HL-60 (cell line): Measurements from ENCODE around the gene ZNF672.

Experiments used
- GABPA ChIP-seq: IDR thresholded peaks from 2 replicates; pipeline ENCODE4 v1.6.1; 2012; ENCODE audit warnings: low read depth
- POLR2AphosphoS5 ChIP-seq: IDR thresholded peaks from 2 replicates; pipeline ENCODE4 v1.6.1; 2012; ENCODE audit warnings: low read depth
- SPI1 ChIP-seq: IDR thresholded peaks from 2 replicates; pipeline ENCODE4 v1.6.1; 2012; ENCODE audit warnings: low read depth, mild to moderate bottlenecking, borderline replicate concordance
- TF ChIP-seq, protein P1 (sequence below): IDR thresholded peaks from one replicate; pipeline ENCODE4 v1.5.1; 2011; ENCODE audit warnings: low read length, control low read depth, inconsistent platforms; ENCODE audit not compliant: insufficient read depth
- TF ChIP-seq, protein P2 (sequence below): IDR thresholded peaks from 2 replicates; pipeline ENCODE4 v1.6.1; 2012; ENCODE audit warnings: low read depth; ENCODE audit not compliant: insufficient replicate concordance

DNA sequence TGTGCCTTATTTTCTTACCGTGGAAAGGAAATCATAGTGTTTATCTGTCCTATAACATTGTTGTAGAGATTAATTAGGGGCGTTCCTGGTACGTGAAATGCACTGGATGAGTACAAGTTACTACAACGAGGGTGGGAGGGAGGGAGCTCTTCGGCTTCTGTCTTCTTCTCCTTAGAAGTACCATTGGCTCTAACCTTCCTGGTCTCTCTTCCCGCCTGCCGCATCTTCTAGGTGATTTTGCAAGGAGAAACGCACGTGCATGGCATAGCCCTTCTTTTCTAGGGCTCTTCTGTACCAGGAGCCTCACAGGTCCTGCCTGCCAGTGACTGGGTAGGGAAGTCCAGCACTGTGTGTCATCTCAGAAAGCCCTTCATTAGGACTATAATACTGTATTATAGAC is 29.1 kb upstream of the ZNF672 start:
- TF ChIP-seq, protein P1, sequence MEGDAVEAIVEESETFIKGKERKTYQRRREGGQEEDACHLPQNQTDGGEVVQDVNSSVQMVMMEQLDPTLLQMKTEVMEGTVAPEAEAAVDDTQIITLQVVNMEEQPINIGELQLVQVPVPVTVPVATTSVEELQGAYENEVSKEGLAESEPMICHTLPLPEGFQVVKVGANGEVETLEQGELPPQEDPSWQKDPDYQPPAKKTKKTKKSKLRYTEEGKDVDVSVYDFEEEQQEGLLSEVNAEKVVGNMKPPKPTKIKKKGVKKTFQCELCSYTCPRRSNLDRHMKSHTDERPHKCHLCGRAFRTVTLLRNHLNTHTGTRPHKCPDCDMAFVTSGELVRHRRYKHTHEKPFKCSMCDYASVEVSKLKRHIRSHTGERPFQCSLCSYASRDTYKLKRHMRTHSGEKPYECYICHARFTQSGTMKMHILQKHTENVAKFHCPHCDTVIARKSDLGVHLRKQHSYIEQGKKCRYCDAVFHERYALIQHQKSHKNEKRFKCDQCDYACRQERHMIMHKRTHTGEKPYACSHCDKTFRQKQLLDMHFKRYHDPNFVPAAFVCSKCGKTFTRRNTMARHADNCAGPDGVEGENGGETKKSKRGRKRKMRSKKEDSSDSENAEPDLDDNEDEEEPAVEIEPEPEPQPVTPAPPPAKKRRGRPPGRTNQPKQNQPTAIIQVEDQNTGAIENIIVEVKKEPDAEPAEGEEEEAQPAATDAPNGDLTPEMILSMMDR = no peak
- TF ChIP-seq, protein P2, sequence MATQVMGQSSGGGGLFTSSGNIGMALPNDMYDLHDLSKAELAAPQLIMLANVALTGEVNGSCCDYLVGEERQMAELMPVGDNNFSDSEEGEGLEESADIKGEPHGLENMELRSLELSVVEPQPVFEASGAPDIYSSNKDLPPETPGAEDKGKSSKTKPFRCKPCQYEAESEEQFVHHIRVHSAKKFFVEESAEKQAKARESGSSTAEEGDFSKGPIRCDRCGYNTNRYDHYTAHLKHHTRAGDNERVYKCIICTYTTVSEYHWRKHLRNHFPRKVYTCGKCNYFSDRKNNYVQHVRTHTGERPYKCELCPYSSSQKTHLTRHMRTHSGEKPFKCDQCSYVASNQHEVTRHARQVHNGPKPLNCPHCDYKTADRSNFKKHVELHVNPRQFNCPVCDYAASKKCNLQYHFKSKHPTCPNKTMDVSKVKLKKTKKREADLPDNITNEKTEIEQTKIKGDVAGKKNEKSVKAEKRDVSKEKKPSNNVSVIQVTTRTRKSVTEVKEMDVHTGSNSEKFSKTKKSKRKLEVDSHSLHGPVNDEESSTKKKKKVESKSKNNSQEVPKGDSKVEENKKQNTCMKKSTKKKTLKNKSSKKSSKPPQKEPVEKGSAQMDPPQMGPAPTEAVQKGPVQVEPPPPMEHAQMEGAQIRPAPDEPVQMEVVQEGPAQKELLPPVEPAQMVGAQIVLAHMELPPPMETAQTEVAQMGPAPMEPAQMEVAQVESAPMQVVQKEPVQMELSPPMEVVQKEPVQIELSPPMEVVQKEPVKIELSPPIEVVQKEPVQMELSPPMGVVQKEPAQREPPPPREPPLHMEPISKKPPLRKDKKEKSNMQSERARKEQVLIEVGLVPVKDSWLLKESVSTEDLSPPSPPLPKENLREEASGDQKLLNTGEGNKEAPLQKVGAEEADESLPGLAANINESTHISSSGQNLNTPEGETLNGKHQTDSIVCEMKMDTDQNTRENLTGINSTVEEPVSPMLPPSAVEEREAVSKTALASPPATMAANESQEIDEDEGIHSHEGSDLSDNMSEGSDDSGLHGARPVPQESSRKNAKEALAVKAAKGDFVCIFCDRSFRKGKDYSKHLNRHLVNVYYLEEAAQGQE = no peak
- TF ChIP-seq SPI1 = no peak
- TF ChIP-seq GABPA = no peak
- TF ChIP-seq POLR2AphosphoS5 = no peak
